SK-N-SH treated with all-trans-retinoic acid at 6 μM for 48 hours (cell line): Measurements from ENCODE around the gene MAPKAPK2.

Source experiments
- ARNTL ChIP-seq: fragments of 450-650 bp; formaldehyde crosslinking; IDR thresholded peaks from 2 replicates; pipeline ENCODE4 v1.5.0; 2020; ENCODE audit warnings: low read depth, mild to moderate bottlenecking, moderate library complexity, borderline replicate concordance
- BACH2 ChIP-seq: fragments of 250-450 bp; sonication (Bioruptor Pico); IDR thresholded peaks from 2 replicates; pipeline ENCODE4 v1.9.0; 2021; ENCODE audit warnings: mild to moderate bottlenecking, borderline replicate concordance
- CREB5 ChIP-seq: fragments of 250-450 bp; sonication (Bioruptor Pico); IDR thresholded peaks from 2 replicates; pipeline ENCODE4 v1.5.1; 2020; ENCODE audit warnings: low read depth, mild to moderate bottlenecking, moderate library complexity
- ESRRG ChIP-seq: fragments of 250-450 bp; sonication (Bioruptor Pico); IDR thresholded peaks from 2 replicates; pipeline ENCODE4 v1.6.1; 2021; ENCODE audit warnings: mild to moderate bottlenecking
- ISL1 ChIP-seq: fragments of 250-450 bp; sonication (Bioruptor Pico); IDR thresholded peaks from 2 replicates; pipeline ENCODE4 v2.1.2; 2022; ENCODE audit warnings: mild to moderate bottlenecking, moderate library complexity
- PATZ1 ChIP-seq: fragments of 250-450 bp; sonication (Bioruptor Pico); IDR thresholded peaks from 2 replicates; pipeline ENCODE4 v1.8.0; 2020; ENCODE audit warnings: mild to moderate bottlenecking, moderate library complexity, borderline replicate concordance
- TCF4 ChIP-seq: fragments of 250-450 bp; sonication (Bioruptor Pico); IDR thresholded peaks from 2 replicates; pipeline ENCODE4 v1.8.0; 2021; ENCODE audit warnings: mild to moderate bottlenecking, moderate library complexity, borderline replicate concordance
- TOX ChIP-seq: fragments of 250-450 bp; sonication (Bioruptor Pico); IDR thresholded peaks from 2 replicates; pipeline ENCODE4 v1.8.0; 2021; ENCODE audit warnings: mild to moderate bottlenecking, moderate library complexity, borderline replicate concordance
- TSHZ2 ChIP-seq: fragments of 250-450 bp; sonication (Bioruptor Pico); IDR thresholded peaks from 2 replicates; pipeline ENCODE4 v1.5.0; 2020; ENCODE audit warnings: mild to moderate bottlenecking, moderate library complexity
- ZC3H10 ChIP-seq: fragments of 250-450 bp; sonication (Bioruptor Pico); IDR thresholded peaks from 2 replicates; pipeline ENCODE4 v1.5.1; 2021; ENCODE audit warnings: mild to moderate bottlenecking, moderate library complexity
- ZFP3 ChIP-seq: fragments of 250-450 bp; sonication (Bioruptor Pico); IDR thresholded peaks from 2 replicates; pipeline ENCODE4 v1.5.0; 2020; ENCODE audit warnings: mild to moderate bottlenecking, moderate library complexity

GRCh38 chr1:206651958-206652890 lies 32.5 kb upstream of the MAPKAPK2 start:
- no peak for TF ChIP-seq TSHZ2
- TF ChIP-seq BACH2 (CRISPR knock-in tag): no peak
- TF ChIP-seq CREB5 (CRISPR knock-in tag): no peak
- no peak for TF ChIP-seq ISL1 (CRISPR knock-in tag)
- TF ChIP-seq ZFP3 (CRISPR knock-in tag): no peak
- TF ChIP-seq PATZ1 (CRISPR knock-in tag): no peak
- no peak for TF ChIP-seq ARNTL (CRISPR knock-in tag)
- TF ChIP-seq ZC3H10 (CRISPR knock-in tag): no peak
- TF ChIP-seq TOX (CRISPR knock-in tag): no peak
- TF ChIP-seq TCF4 (CRISPR knock-in tag): no peak
- no peak for TF ChIP-seq ESRRG (CRISPR knock-in tag)
